ENCODE results near the gene SPNS2.

SPNS2 gene, protein sequence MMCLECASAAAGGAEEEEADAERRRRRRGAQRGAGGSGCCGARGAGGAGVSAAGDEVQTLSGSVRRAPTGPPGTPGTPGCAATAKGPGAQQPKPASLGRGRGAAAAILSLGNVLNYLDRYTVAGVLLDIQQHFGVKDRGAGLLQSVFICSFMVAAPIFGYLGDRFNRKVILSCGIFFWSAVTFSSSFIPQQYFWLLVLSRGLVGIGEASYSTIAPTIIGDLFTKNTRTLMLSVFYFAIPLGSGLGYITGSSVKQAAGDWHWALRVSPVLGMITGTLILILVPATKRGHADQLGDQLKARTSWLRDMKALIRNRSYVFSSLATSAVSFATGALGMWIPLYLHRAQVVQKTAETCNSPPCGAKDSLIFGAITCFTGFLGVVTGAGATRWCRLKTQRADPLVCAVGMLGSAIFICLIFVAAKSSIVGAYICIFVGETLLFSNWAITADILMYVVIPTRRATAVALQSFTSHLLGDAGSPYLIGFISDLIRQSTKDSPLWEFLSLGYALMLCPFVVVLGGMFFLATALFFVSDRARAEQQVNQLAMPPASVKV

DNA sequence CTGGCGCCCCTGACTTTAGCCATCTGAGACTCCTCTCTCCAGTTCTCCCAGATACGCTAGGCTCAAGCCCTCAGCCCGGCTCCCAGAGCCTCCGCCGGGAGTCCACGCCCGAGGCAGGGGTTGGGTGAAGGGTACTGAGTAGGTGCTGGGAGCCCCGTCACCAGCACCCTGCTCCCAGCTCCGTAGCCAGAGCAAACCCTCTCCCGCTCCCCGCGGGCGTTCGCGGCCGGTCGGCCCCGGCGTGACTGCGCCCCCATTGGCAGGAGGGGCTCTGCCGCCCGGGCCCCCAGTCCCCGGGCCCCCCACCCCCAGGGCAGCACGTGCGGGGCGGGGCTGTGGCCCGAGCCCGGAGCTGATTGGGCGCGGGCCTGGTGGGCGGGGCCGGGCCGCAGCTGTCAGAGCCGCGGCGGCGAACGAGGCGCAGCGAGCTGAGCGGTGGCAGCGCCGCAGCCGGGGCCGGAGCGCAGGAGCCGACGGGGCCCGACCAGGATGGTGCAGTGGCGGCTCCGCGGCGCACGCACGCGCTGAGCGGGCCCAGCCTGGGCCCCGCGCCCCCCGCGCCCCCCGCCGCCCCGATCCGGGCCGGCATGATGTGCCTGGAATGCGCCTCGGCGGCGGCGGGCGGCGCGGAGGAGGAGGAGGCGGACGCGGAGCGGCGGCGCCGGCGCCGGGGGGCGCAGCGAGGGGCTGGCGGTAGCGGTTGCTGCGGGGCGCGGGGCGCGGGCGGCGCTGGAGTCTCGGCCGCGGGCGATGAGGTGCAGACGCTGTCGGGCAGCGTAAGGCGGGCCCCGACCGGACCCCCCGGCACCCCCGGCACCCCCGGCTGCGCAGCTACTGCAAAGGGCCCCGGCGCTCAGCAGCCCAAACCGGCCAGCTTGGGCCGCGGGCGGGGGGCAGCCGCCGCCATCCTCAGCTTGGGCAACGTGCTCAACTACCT lies at the start of gene SPNS2:
TSS of gene SPNS2 (plus strand) at position 421 of the 937 bp plus-strand sequence. CDS start at position 588, 167 bp downstream.
- H3K36me3 ChIP-seq (ENCODE audit: insufficient read depth, low read length), result no peaks in the 10 kb centered on the region
- no peaks in the 10 kb centered on the region for H3K79me2 ChIP-seq (ENCODE audit: control insufficient read depth, insufficient read depth, low read length, unreplicated experiment)
- H2AFZ ChIP-seq (ENCODE audit: low read length, unreplicated experiment), result no peak within 1 kb of the TSS
- peak within 1 kb of the TSS; percentile 40 for H3K4me3 ChIP-seq (ENCODE audit: low read depth, low read length)
- peaks cover 60% of the 10 kb centered on the region for H3K27me3 ChIP-seq (ENCODE audit: insufficient read depth, low read length)
- H3K4me1 ChIP-seq (ENCODE audit: control insufficient read depth, insufficient read depth, low read length, unreplicated experiment), result no peaks in the 10 kb centered on the region
- no peak within 1 kb of the TSS for H3K27ac ChIP-seq (ENCODE audit: low read depth, low read length)

GRCh38 chr17:4449736-4450135 lies 48.9 kb upstream of the SPNS2 start:
- Histone ChIP-seq H3K36me3 (ENCODE audit: insufficient read depth, low read length) (no peaks in the 10 kb centered on the region), H3K27me3 (ENCODE audit: insufficient read depth, low read length) (no peaks in the 10 kb centered on the region), H3K27ac (ENCODE audit: low read depth, low read length) (no peak overlapping the region), H3K79me2 (ENCODE audit: control insufficient read depth, insufficient read depth, low read length, unreplicated experiment) (no peaks in the 10 kb centered on the region), H3K4me3 (ENCODE audit: low read depth, low read length) (no peak overlapping the region), H2AFZ (ENCODE audit: low read length, unreplicated experiment) (no peak overlapping the region), H3K4me1 (ENCODE audit: control insufficient read depth, insufficient read depth, low read length, unreplicated experiment) (peaks cover 5% of the 10 kb centered on the region)

- peaks cover 3% of the 10 kb centered on the region for H3K4me1 ChIP-seq (ENCODE audit: control insufficient read depth, insufficient read depth, low read length, unreplicated experiment)
- no peak overlapping the region for H3K27ac ChIP-seq (ENCODE audit: low read depth, low read length)
- no peaks in the 10 kb centered on the region for H3K79me2 ChIP-seq (ENCODE audit: control insufficient read depth, insufficient read depth, low read length, unreplicated experiment)
- H3K27me3 ChIP-seq (ENCODE audit: insufficient read depth, low read length), result no peaks in the 10 kb centered on the region
- no peak overlapping the region for H3K4me3 ChIP-seq (ENCODE audit: low read depth, low read length)
- H3K36me3 ChIP-seq (ENCODE audit: insufficient read depth, low read length), result no peaks in the 10 kb centered on the region
- no peak overlapping the region for H2AFZ ChIP-seq (ENCODE audit: low read length, unreplicated experiment)
Measured at GRCh38 chr17:4450710-4451316, 47.9 kb upstream of the SPNS2 start.

DNA sequence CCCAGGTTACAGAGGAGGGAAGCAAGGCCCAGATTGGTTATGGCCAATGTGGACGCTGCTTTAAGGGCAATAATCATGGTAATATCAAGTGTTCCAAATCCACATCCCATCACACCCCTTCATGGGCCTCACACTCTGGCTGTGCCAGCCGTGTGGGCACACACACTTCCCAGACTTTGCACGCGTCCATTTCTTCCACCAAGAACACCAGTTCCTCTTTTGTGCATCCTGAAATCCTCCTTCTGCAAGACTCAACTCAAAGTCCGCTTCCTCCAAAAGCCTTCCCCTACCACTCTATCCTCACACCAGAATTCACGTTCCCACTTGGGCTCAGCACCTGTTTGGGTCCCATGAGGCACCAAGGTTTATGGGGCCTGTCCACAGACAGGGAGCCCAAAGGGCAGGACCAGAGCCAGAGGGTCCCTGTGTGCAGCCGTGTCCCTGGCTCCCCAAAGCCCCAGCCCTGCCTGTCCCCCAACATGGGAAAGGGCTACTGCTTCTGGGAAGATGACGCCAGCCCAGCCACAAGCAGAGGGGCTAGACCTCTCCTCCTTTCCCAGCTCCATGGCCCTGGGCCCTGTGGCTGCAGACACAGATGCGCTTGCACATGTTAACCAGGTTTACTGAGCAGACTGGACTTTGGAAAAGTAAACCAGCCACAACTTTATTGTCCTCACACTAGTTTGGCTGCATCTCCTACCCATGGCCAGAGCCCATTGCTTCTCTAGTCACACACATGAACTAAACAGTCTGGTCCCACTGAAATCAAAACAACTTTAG lies 44.7 kb upstream of the SPNS2 start:
- peaks cover 3% of the 10 kb centered on the region for H3K4me1 ChIP-seq (ENCODE audit: control insufficient read depth, insufficient read depth, low read length, unreplicated experiment)
- no peaks in the 10 kb centered on the region for H3K36me3 ChIP-seq (ENCODE audit: insufficient read depth, low read length)
- no peaks in the 10 kb centered on the region for H3K79me2 ChIP-seq (ENCODE audit: control insufficient read depth, insufficient read depth, low read length, unreplicated experiment)
- no peak overlapping the region for H3K27ac ChIP-seq (ENCODE audit: low read depth, low read length)
- H3K4me3 ChIP-seq (ENCODE audit: low read depth, low read length), result no peak overlapping the region
- no peaks in the 10 kb centered on the region; the same call in 1 of the 2 replicates for H3K27me3 ChIP-seq (ENCODE audit: insufficient read depth, low read length)
- H2AFZ ChIP-seq (ENCODE audit: low read length, unreplicated experiment), result no peak overlapping the region

- Histone ChIP-seq H2AFZ (ENCODE audit: low read length, unreplicated experiment) (no peak overlapping the region), H3K36me3 (ENCODE audit: insufficient read depth, low read length) (no peaks in the 10 kb centered on the region), H3K79me2 (ENCODE audit: control insufficient read depth, insufficient read depth, low read length, unreplicated experiment) (no peaks in the 10 kb centered on the region), H3K4me3 (ENCODE audit: low read depth, low read length) (no peak overlapping the region), H3K27me3 (ENCODE audit: insufficient read depth, low read length) (peaks cover 13% of the 10 kb centered on the region), H3K27ac (ENCODE audit: low read depth, low read length) (no peak overlapping the region), H3K4me1 (ENCODE audit: control insufficient read depth, insufficient read depth, low read length, unreplicated experiment) (no peaks in the 10 kb centered on the region)
Measured at GRCh38 chr17:4460661-4461060, 38.0 kb upstream of the SPNS2 start.

DNA sequence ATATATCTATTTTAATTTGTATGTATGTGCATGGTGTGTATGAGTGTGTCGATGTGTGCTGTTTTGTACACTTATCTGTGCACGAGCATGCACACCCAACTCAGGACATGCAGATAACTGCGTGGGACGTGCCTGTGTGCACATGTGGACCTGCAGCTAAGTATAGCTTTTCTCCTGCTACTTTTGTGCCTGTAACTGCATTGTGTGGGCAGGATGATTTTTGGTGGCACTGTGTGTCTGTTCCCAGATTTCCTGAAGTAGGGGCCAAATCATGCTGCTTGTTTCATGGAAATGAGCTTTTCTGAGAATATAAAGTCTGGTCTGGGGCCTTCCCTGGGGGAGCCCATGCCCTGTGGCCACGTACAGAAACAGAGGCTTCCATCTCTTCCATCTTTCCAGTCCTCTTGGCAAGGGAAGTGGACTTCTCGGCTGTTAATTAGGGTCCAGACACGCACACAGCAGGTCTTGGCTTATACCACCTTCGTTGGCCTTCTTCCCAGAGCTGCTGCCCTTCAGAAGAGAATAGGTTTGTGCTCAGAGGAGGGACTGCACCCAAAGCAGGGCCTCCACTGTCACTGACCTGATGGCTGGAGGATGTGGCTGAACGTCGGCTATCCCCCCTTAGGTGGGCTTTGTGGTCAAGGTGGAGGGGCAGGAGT lies 34.7 kb upstream of the SPNS2 start:
- Histone ChIP-seq H3K36me3 (ENCODE audit: insufficient read depth, low read length) (no peaks in the 10 kb centered on the region), H3K27ac (ENCODE audit: low read depth, low read length) (no peak overlapping the region), H3K4me3 (ENCODE audit: low read depth, low read length) (no peak overlapping the region), H3K79me2 (ENCODE audit: control insufficient read depth, insufficient read depth, low read length, unreplicated experiment) (no peaks in the 10 kb centered on the region), H2AFZ (ENCODE audit: low read length, unreplicated experiment) (no peak overlapping the region), H3K4me1 (ENCODE audit: control insufficient read depth, insufficient read depth, low read length, unreplicated experiment) (no peaks in the 10 kb centered on the region), H3K27me3 (ENCODE audit: insufficient read depth, low read length) (peaks cover 13% of the 10 kb centered on the region)

- H3K4me1 ChIP-seq (ENCODE audit: control insufficient read depth, insufficient read depth, low read length, unreplicated experiment), result no peaks in the 10 kb centered on the region
- no peak overlapping the region for H3K27ac ChIP-seq (ENCODE audit: low read depth, low read length)
- no peak overlapping the region for H3K4me3 ChIP-seq (ENCODE audit: low read depth, low read length)
Measured at GRCh38 chr17:4465786-4466185, 32.9 kb upstream of the SPNS2 start.

GRCh38 chr17:4467287-4467686 lies 31.4 kb upstream of the SPNS2 start:
- H3K27ac ChIP-seq (ENCODE audit: low read depth, low read length), result no peak overlapping the region
- H3K4me1 ChIP-seq (ENCODE audit: control insufficient read depth, insufficient read depth, low read length, unreplicated experiment), result no peaks in the 10 kb centered on the region
- H2AFZ ChIP-seq (ENCODE audit: low read length, unreplicated experiment), result no peak overlapping the region
- no peaks in the 10 kb centered on the region for H3K27me3 ChIP-seq (ENCODE audit: insufficient read depth, low read length)
- H3K79me2 ChIP-seq (ENCODE audit: control insufficient read depth, insufficient read depth, low read length, unreplicated experiment), result no peaks in the 10 kb centered on the region
- H3K4me3 ChIP-seq (ENCODE audit: low read depth, low read length), result no peak overlapping the region
- H3K36me3 ChIP-seq (ENCODE audit: insufficient read depth, low read length), result no peaks in the 10 kb centered on the region

More at GRCh38 chr17:4465786-4466185, 32.9 kb upstream of the SPNS2 start:
- no peak overlapping the region for H2AFZ ChIP-seq (ENCODE audit: low read length, unreplicated experiment)
- H3K79me2 ChIP-seq (ENCODE audit: control insufficient read depth, insufficient read depth, low read length, unreplicated experiment), result no peaks in the 10 kb centered on the region
- peaks cover 5% of the 10 kb centered on the region; the same call in 1 of the 2 replicates for H3K27me3 ChIP-seq (ENCODE audit: insufficient read depth, low read length)
- no peaks in the 10 kb centered on the region for H3K36me3 ChIP-seq (ENCODE audit: insufficient read depth, low read length)

DNA sequence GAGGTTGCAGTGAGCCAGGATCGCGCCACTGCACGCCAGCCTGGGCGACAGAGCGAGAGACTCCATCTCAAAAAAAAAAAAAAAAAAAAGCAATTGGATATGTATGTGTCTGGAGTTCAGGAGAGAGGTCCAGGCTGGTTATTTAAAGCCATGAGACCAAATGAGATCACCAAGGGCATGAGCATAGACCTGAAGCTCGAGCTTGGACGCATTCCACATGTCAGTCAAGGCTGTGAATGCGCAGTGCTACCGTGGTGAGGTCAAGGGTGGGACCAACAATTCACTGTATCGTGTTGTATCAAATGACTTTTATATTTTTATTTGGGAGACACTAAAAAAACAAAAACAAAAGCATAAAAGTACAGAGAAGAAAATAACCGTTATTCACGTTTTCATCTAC lies 29.1 kb upstream of the SPNS2 start:
- Histone ChIP-seq H3K36me3 (ENCODE audit: insufficient read depth, low read length) (no peaks in the 10 kb centered on the region), H3K4me1 (ENCODE audit: control insufficient read depth, insufficient read depth, low read length, unreplicated experiment) (no peaks in the 10 kb centered on the region), H2AFZ (ENCODE audit: low read length, unreplicated experiment) (no peak overlapping the region), H3K4me3 (ENCODE audit: low read depth, low read length) (no peak overlapping the region), H3K79me2 (ENCODE audit: control insufficient read depth, insufficient read depth, low read length, unreplicated experiment) (no peaks in the 10 kb centered on the region), H3K27me3 (ENCODE audit: insufficient read depth, low read length) (no peaks in the 10 kb centered on the region), H3K27ac (ENCODE audit: low read depth, low read length) (no peak overlapping the region)
